Natural killer cell (primary cell): ENCODE data around the gene PPIL1. TPM values are rescaled to one million over a fixed set of nuclear protein-coding genes. Genes with fewer than 3 reads are reported as not detected.

Source experiments
- ATAC-seq, 3 donors: fragments of 150-1000 bp in 2 of 3; fragments of 200-7000 bp in 1 of 3; cut with Tn5 transposase; 1 replicate in 1 of 3; 2 replicates in 2 of 3; pipeline ENCODE4 v1.10.0; 2021; ENCODE audit warnings: mild to moderate bottlenecking in 2 of 3, moderate library complexity in 2 of 3
- DNase-seq, 2 donors: peaks; one replicate each; pipeline versions ENCODE4 v3.0.0 to v3.0.0-alpha.2; 2013 to 2021; ENCODE audit warnings: mixed read lengths in 1 of 2
- H3K27ac ChIP-seq: one replicate; pipeline ENCODE4 v1.5.1; 2013; ENCODE audit warnings: mild to moderate bottlenecking, low read length
- H3K27me3 ChIP-seq: one replicate; pipeline ENCODE4 v1.6.1; 2013; ENCODE audit warnings: low read length; ENCODE audit not compliant: control insufficient read depth, insufficient read depth
- H3K36me3 ChIP-seq: one replicate; pipeline ENCODE4 v1.6.1; 2013; ENCODE audit warnings: low read length; ENCODE audit not compliant: control insufficient read depth, insufficient read depth
- H3K4me1 ChIP-seq: one replicate; pipeline ENCODE4 v1.6.1; 2013; ENCODE audit warnings: low read length; ENCODE audit not compliant: control insufficient read depth, insufficient read depth
- H3K4me3 ChIP-seq: one replicate; pipeline ENCODE4 v1.5.1; 2013; ENCODE audit warnings: low read length
- H3K9me3 ChIP-seq: one replicate; pipeline ENCODE4 v1.6.1; 2013; ENCODE audit warnings: low read length; ENCODE audit not compliant: control insufficient read depth, insufficient read depth
- H3K27ac Mint-ChIP-seq, 2 donors: one replicate each; pipeline ENCODE4 v1.8.0; 2022; ENCODE audit warnings: mild to moderate bottlenecking in 2 of 2, mixed read lengths in 2 of 2, moderate library complexity in 1 of 2
- H3K27me3 Mint-ChIP-seq, 2 donors: one replicate each; pipeline ENCODE4 v1.8.0; 2022; ENCODE audit warnings: low read depth in 2 of 2, mixed read lengths in 2 of 2
- H3K36me3 Mint-ChIP-seq: one replicate; pipeline ENCODE4 v1.8.0; 2022; ENCODE audit warnings: mixed read lengths
- H3K4me1 Mint-ChIP-seq, 2 donors: one replicate each; pipeline ENCODE4 v1.8.0; 2022; ENCODE audit warnings: mixed read lengths in 2 of 2
- H3K4me3 Mint-ChIP-seq: one replicate; pipeline ENCODE4 v1.8.0; 2022; ENCODE audit warnings: mild to moderate bottlenecking, moderate library complexity, mixed read lengths
- H3K9me3 Mint-ChIP-seq, 2 donors: one replicate each; pipeline ENCODE4 v1.8.0; 2022; ENCODE audit warnings: mixed read lengths in 2 of 2
- WGBS: methylation state at CpG from one replicate; pipeline ENCODE4 v1.1.7; 2013; ENCODE audit warnings: missing lambda C conversion rate; ENCODE audit not compliant: insufficient coverage; 5-methylcytosine and 5-hydroxymethylcytosine counted together
- intact Hi-C: fragments of 100-400 bp; cut with micrococcal nuclease; formaldehyde crosslinking; loops from one replicate; pipeline ENCODE4 v1.14.2; 2022
- total RNA-seq, 4 donors: library from RNA; stranded (reverse); fragments of 120-200 nt in 1 of 4; gene quantifications; one replicate each; pipeline versions ENCODE4 v1.2.3 to v1.2.4, GENCODE V29; 2013 to 2022
- TF ChIP-seq, protein P1 (sequence below): fragments of 200-600 bp; IDR thresholded peaks from one replicate; pipeline ENCODE4 v1.8.0; 2022; ENCODE audit warnings: antibody characterized with exemption

PPIL1 gene
- total RNA-seq, 3 donors from 2014 or later (not counting 1 experiment from before 2014, with no cell fraction given): 2.6 to 5.2 (median 5.1) TPM

- H3K4me3 ChIP-seq: no peak overlapping the region
- H3K27me3 ChIP-seq: no peaks in the 10 kb centered on the region
- no peaks in the 10 kb centered on the region for H3K4me1 Mint-ChIP-seq
- H3K27me3 Mint-ChIP-seq: peaks cover 15 to 29% of the 10 kb centered on the region in 2 donors
- no peaks in the 10 kb centered on the region for H3K9me3 Mint-ChIP-seq
- H3K27ac ChIP-seq: no peak overlapping the region
- intact Hi-C loops: no loop called here
- TF ChIP-seq, protein P1, sequence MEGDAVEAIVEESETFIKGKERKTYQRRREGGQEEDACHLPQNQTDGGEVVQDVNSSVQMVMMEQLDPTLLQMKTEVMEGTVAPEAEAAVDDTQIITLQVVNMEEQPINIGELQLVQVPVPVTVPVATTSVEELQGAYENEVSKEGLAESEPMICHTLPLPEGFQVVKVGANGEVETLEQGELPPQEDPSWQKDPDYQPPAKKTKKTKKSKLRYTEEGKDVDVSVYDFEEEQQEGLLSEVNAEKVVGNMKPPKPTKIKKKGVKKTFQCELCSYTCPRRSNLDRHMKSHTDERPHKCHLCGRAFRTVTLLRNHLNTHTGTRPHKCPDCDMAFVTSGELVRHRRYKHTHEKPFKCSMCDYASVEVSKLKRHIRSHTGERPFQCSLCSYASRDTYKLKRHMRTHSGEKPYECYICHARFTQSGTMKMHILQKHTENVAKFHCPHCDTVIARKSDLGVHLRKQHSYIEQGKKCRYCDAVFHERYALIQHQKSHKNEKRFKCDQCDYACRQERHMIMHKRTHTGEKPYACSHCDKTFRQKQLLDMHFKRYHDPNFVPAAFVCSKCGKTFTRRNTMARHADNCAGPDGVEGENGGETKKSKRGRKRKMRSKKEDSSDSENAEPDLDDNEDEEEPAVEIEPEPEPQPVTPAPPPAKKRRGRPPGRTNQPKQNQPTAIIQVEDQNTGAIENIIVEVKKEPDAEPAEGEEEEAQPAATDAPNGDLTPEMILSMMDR: no peak
- no peak overlapping the region for H3K27ac Mint-ChIP-seq
- peaks cover 14% of the 10 kb centered on the region for H3K36me3 Mint-ChIP-seq
- no peaks in the 10 kb centered on the region for H3K4me1 ChIP-seq
- 90% methylated on average over 6 of the region's 6 CpGs for WGBS
- H3K9me3 ChIP-seq: peaks cover 11% of the 10 kb centered on the region
- ATAC-seq (no peak), DNase-seq (no peak)
- H3K4me3 Mint-ChIP-seq: no peak overlapping the region
- no peaks in the 10 kb centered on the region for H3K36me3 ChIP-seq
Observed at GRCh38 chr6:36847991-36848390, 26.6 kb downstream of the PPIL1 start.

- H3K4me3 Mint-ChIP-seq: no peak overlapping the region
- Histone ChIP-seq H3K4me1 (no peaks in the 10 kb centered on the region), H3K4me3 (no peak overlapping the region), H3K36me3 (no peaks in the 10 kb centered on the region), H3K9me3 (peaks cover 11% of the 10 kb centered on the region), H3K27ac (no peak overlapping the region), H3K27me3 (no peaks in the 10 kb centered on the region)
- H3K36me3 Mint-ChIP-seq: peaks cover 14% of the 10 kb centered on the region
- no peaks in the 10 kb centered on the region for H3K9me3 Mint-ChIP-seq
- DNase-seq (no peak), ATAC-seq (no peak)
- H3K27ac Mint-ChIP-seq: no peak overlapping the region
- no peaks in the 10 kb centered on the region for H3K4me1 Mint-ChIP-seq
- intact Hi-C loops: no loop called here
- peaks cover 15 to 29% of the 10 kb centered on the region in 2 donors for H3K27me3 Mint-ChIP-seq
- WGBS: 97% methylated on average over 3 of the region's 4 CpGs
- TF ChIP-seq, protein P1: no peak
Observed at GRCh38 chr6:36847152-36847551, 27.5 kb downstream of the PPIL1 start.

DNA sequence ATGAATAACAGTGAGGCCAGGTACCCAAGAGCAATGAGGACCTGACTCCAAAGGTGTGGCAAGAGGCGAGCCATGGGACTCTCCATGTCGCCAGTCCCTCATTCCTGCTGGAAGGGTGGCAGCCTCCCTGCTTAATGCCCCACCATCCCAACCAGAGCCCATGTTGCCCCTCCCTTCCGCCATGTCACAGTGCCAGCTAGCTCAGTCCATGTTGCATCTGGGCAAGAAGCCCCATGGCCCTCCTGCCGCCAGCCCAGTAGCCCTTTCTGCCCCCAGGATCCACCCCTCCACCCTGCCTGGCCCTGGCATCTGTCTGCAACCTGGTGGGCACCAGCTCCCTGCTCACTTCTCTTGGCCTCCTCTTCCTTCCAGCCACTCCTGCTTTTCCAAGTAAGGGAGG lies 29.4 kb downstream of the PPIL1 start:
- Histone ChIP-seq H3K27me3 (peaks cover 10% of the 10 kb centered on the region), H3K36me3 (no peaks in the 10 kb centered on the region), H3K27ac (no peak overlapping the region), H3K9me3 (peaks cover 3% of the 10 kb centered on the region), H3K4me3 (no peak overlapping the region), H3K4me1 (peaks cover 9% of the 10 kb centered on the region)
- Mint-ChIP-seq H3K9me3 (no peaks in the 10 kb centered on the region), H3K27ac (no peak overlapping the region), H3K4me1 (peaks cover 6 to 10% of the 10 kb centered on the region in 2 donors), H3K36me3 (no peaks in the 10 kb centered on the region), H3K27me3 (peaks cover 27 to 29% of the 10 kb centered on the region in 2 donors), H3K4me3 (no peak overlapping the region)
- DNase-seq (no peak), ATAC-seq (no peak)
- TF ChIP-seq, protein P1: no peak
- intact Hi-C loops: no loop called here
- 81% methylated on average over 4 of the region's 4 CpGs for WGBS
